K562 (cell line): ENCODE measurements around the gene ADIPOQ. TPM values are rescaled to one million over a fixed set of nuclear protein-coding genes. Genes with fewer than 3 reads are reported as not detected.

Source experiments
- CEBPG ChIP-seq, 3 experiments: fragments of 200-800 bp in 1 of 3; sonication (Bioruptor generic) in 1 of 3; sonication (generic) in 1 of 3; formaldehyde crosslinking in 1 of 3; IDR thresholded peaks in 2 of 3; conservative IDR thresholded peaks in 1 of 3; 2 replicates each; pipeline versions ENCODE4 v1.6.1 to v1.8.0; 2016 to 2022; ENCODE audit warnings: missing compliant biosample characterization in 2 of 3, missing genetic modification characterization in 2 of 3, mild to moderate bottlenecking in 1 of 3, missing genetic modification reagents in 1 of 3
- FOXJ2 ChIP-seq: fragments of 200-800 bp; sonication (Bioruptor generic); IDR thresholded peaks from 2 replicates; pipeline ENCODE4 v1.6.1; 2016; ENCODE audit warnings: missing genetic modification characterization, missing compliant biosample characterization
- HDAC1 ChIP-seq, 2 experiments: fragments of 450-650 bp; IDR thresholded peaks; 2 replicates each; pipeline ENCODE4 v1.6.1; 2016 to 2017; ENCODE audit warnings: inconsistent platforms in 1 of 2, mild to moderate bottlenecking in 1 of 2, moderate library complexity in 1 of 2
- HDAC2 ChIP-seq: fragments of 450-650 bp; IDR thresholded peaks from 2 replicates; pipeline ENCODE4 v1.6.1; 2016; ENCODE audit warnings: mild to moderate bottlenecking
- KDM1A ChIP-seq, 2 experiments: fragments of 450-650 bp; IDR thresholded peaks; 2 replicates each; pipeline ENCODE4 v1.6.1; 2016; ENCODE audit warnings: mild to moderate bottlenecking in 2 of 2
- MEIS2 ChIP-seq: fragments of 450-650 bp; IDR thresholded peaks from 2 replicates; pipeline ENCODE4 v1.6.1; 2014; ENCODE audit warnings: mild to moderate bottlenecking; ENCODE audit not compliant: partially characterized antibody
- SRSF7 ChIP-seq: fragments of 200-400 bp; formaldehyde crosslinking; optimal IDR thresholded peaks from 2 replicates; pipeline ENCODE3; 2017; ENCODE audit warnings: mild to moderate bottlenecking, low read depth, low read length
- TBL1XR1 ChIP-seq, 2 experiments: IDR thresholded peaks; 2 replicates each; pipeline ENCODE4 v1.6.1; 2012; ENCODE audit warnings: improper control_type of control experiment in 2 of 2, low read length in 2 of 2, mild to moderate bottlenecking in 1 of 2
- TEAD4 ChIP-seq, 2 experiments: sonication (generic) in 1 of 2; formaldehyde crosslinking in 1 of 2; IDR thresholded peaks; 2 replicates each; pipeline versions ENCODE4 v1.6.1 to v1.8.0; 2012 to 2022; ENCODE audit warnings: borderline replicate concordance in 1 of 2, inconsistent platforms in 1 of 2, low read length in 1 of 2, mild to moderate bottlenecking in 1 of 2, missing genetic modification reagents in 1 of 2
- TRIM24 ChIP-seq, 2 experiments: fragments of 450-650 bp; IDR thresholded peaks; 2 replicates each; pipeline ENCODE4 v1.6.1; 2016
- WHSC1 ChIP-seq: IDR thresholded peaks from one replicate; pipeline ENCODE4 v1.6.1; 2012; ENCODE audit warnings: low read length, control low read depth, inconsistent platforms
- ZBTB9 ChIP-seq: fragments of 450-650 bp; formaldehyde crosslinking; IDR thresholded peaks from 2 replicates; pipeline ENCODE4 v1.4.0; 2020; ENCODE audit warnings: mild to moderate bottlenecking, moderate library complexity
- ZC3H11A ChIP-seq: IDR thresholded peaks from 2 replicates; pipeline ENCODE4 v1.6.1; 2012; ENCODE audit warnings: low read depth, low read length, improper control_type of control experiment
- ZFP30 ChIP-seq: fragments of 250-450 bp; sonication (Bioruptor Pico); IDR thresholded peaks from 2 replicates; pipeline ENCODE4 v1.8.0; 2022; ENCODE audit warnings: moderate library complexity, mild to moderate bottlenecking, inconsistent platforms, borderline replicate concordance
- ZNF695 ChIP-seq: fragments of 450-650 bp; formaldehyde crosslinking; IDR thresholded peaks from 2 replicates; pipeline ENCODE4 v1.4.0; 2020; ENCODE audit warnings: mild to moderate bottlenecking, moderate library complexity
- ZNF778 ChIP-seq: fragments of 450-650 bp; formaldehyde crosslinking; IDR thresholded peaks from 2 replicates; pipeline ENCODE4 v1.4.0; 2020; ENCODE audit warnings: mild to moderate bottlenecking, moderate library complexity
- polyA plus RNA-seq, 8 experiments: library from polyadenylated mRNA; depleted of rRNA in 4 of 8; stranded (reverse) in 5 of 8; unstranded in 3 of 8; fragments of >200 nt; fragmentation: Nextera tagmentation in 2 of 8; fragmentation: Illumina TruSeq in 1 of 8; extraction: Ambion mirVana in 2 of 8; extraction: Trizol in 1 of 8; gene quantifications; 2 replicates each; pipeline versions ENCODE4 v1.2.1 to v1.2.3, GENCODE V29; 2011 to 2014; ENCODE audit warnings: inconsistent platforms in 1 of 8, missing spikeins in 1 of 8
- total RNA-seq, 7 experiments: library from RNA; depleted of rRNA in 6 of 7; stranded (reverse); fragments of >200 nt in 6 of 7; fragmentation: Illumina TruSeq in 2 of 7; extraction: Trizol in 2 of 7; gene quantifications; 2 replicates each; pipeline versions ENCODE4 v1.2.1 to v1.2.3, GENCODE V29; 2011 to 2021; ENCODE audit warnings: low replicate concordance in 1 of 7
- TF ChIP-seq, protein P1 (sequence below): fragments of 450-650 bp; IDR thresholded peaks from 2 replicates; pipeline ENCODE4 v1.6.1; 2016
- TF ChIP-seq, protein P2 (sequence below): sonication (generic); formaldehyde crosslinking; IDR thresholded peaks from 2 replicates; pipeline ENCODE4 v1.9.0; 2022; ENCODE audit warnings: mild to moderate bottlenecking, missing genetic modification reagents
- TF ChIP-seq, protein P3 (sequence below): fragments of 450-650 bp; IDR thresholded peaks from 2 replicates; pipeline ENCODE4 v1.6.1; 2016; ENCODE audit warnings: antibody characterized with exemption

The ADIPOQ gene
- total and polyA plus RNA-seq, 9 of the 15 experiments (the other 6 are each of a cell fraction or from before 2014, with no cell fraction given), result 0.01 to 0.04 (median 0.03) TPM; not detected in 4

DNA sequence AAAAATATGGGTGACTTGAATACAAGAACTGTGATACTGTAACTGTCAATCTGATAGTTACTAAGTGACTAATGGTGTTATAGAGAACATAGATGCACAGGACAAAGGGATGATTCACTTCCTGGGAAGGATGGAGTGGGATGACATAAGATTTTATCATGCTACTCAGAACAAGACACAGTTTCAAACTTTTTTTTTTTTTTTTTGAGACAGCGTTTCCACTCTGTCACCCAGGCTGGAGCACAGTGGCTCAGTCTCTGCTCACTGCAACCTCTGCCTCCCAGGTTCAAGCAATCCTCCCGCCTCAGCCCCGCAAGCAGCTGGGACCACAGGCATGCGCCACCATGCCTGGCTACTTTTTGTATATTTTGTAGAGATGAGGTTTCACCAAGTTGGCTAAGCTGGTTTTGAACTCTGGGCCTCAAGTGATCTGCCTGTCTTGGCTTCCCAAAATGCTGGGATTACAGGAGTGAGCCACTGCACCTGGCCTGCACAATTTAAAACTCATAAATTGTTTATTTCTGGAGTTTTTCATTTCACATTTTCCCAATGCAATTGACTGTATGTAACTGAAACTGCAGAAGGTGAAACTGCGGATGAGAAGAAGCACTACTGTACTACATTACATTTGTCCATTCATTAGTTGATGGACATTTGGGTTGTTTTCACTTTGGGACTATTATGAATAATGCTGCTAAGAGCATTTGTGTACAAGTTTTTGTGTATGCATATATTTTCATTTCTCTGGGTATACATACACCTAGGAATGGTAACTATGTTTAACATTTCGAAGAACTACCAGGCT is 40.6 kb downstream of the ADIPOQ start (continued):
- peak; percentile 91 for TF ChIP-seq MEIS2
- peak; percentile 26; the same call in 1 of the 2 replicates for TF ChIP-seq CEBPG (CRISPR knock-in tag; IDR thresholded peaks at IDR 0.05)
- 0 out of 4 replicates have a peak, but pooled peaks of 1 of the 2 experiments have one; percentile 6 for TF ChIP-seq CEBPG (tag; conservative IDR thresholded peaks at IDR 0.05 in 1 of 2, IDR thresholded peaks at IDR 0.05 in 1 of 2)
- TF ChIP-seq ZNF695 (CRISPR knock-in tag), result no peak
- TF ChIP-seq, protein P1, sequence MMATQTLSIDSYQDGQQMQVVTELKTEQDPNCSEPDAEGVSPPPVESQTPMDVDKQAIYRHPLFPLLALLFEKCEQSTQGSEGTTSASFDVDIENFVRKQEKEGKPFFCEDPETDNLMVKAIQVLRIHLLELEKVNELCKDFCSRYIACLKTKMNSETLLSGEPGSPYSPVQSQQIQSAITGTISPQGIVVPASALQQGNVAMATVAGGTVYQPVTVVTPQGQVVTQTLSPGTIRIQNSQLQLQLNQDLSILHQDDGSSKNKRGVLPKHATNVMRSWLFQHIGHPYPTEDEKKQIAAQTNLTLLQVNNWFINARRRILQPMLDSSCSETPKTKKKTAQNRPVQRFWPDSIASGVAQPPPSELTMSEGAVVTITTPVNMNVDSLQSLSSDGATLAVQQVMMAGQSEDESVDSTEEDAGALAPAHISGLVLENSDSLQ, result peak; percentile 93
- TF ChIP-seq KDM1A (IDR thresholded peaks at IDR 0.05), result peak; percentile 73 to 77; a peak in 3 of 4 replicates
- TF ChIP-seq, protein P2, sequence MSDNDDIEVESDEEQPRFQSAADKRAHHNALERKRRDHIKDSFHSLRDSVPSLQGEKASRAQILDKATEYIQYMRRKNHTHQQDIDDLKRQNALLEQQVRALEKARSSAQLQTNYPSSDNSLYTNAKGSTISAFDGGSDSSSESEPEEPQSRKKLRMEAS (CRISPR knock-in tag), result peak; percentile 55
- TF ChIP-seq HDAC1 (IDR thresholded peaks at IDR 0.05), result peak in 1 of 2 experiments; percentile 66; a peak in 1 of 4 replicates
- TF ChIP-seq TRIM24 (IDR thresholded peaks at IDR 0.05), result peak in 1 of 2 experiments; percentile 61; a peak in 3 of 4 replicates
- peak; percentile 66; the same call in 1 of the 2 replicates for TF ChIP-seq TEAD4 (IDR thresholded peaks at IDR 0.05; ENCODE audit: low read length)
- no peak for TF ChIP-seq TEAD4 (CRISPR knock-in tag; IDR thresholded peaks at IDR 0.05; ENCODE audit: borderline replicate concordance)
- 0 out of 2 replicates have a peak, but pooled peaks have one; percentile 28 for TF ChIP-seq ZBTB9 (CRISPR knock-in tag)
- TF ChIP-seq ZFP30 (CRISPR knock-in tag), result no peak
- TF ChIP-seq TBL1XR1 (IDR thresholded peaks at IDR 0.05; ENCODE audit: low read length in 2 of 2), result peak in 1 of 2 experiments; percentile 42; a peak in 1 of 4 replicates
- peak; percentile 75; the same call in 1 of the 2 replicates for TF ChIP-seq HDAC2
- TF ChIP-seq ZC3H11A, result no peak
- no peak for TF ChIP-seq ZNF778 (CRISPR knock-in tag)
- TF ChIP-seq WHSC1, result no peak
- peak; percentile 83; the same call in 1 of the 2 replicates for TF ChIP-seq FOXJ2 (tag)
- TF ChIP-seq SRSF7, result no peak
- TF ChIP-seq, protein P3, sequence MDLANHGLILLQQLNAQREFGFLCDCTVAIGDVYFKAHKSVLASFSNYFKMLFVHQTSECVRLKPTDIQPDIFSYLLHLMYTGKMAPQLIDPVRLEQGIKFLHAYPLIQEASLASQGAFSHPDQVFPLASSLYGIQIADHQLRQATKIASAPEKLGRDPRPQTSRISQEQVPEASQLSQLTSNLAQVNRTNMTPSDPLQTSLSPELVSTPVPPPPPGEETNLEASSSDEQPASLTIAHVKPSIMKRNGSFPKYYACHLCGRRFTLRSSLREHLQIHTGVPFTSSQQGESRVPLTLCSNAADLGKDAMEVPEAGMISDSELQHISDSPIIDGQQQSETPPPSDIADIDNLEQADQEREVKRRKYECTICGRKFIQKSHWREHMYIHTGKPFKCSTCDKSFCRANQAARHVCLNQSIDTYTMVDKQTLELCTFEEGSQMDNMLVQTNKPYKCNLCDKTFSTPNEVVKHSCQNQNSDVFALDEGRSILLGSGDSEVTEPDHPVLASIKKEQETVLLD, result peak; percentile 21; the same call in 1 of the 2 replicates
